Mononuclear cell (primary cell): ENCODE results near the gene RFX1. TPM values are rescaled to one million over a fixed set of nuclear protein-coding genes. Genes with fewer than 3 reads are reported as not detected.
A peak's percentile ranks its signal among the peaks of the same experiment; 100 is the strongest.

Source experiments
- H3K27me3 ChIP-seq: 2 replicates; pipeline ENCODE4 v1.6.0; 2011; ENCODE audit warnings: low read length, control low read depth; ENCODE audit not compliant: insufficient read depth
- H3K4me1 ChIP-seq: 2 replicates; pipeline ENCODE4 v1.5.1; 2011; ENCODE audit warnings: mild to moderate bottlenecking, low read length, control low read depth; ENCODE audit not compliant: insufficient read depth
- H3K4me3 ChIP-seq: 2 replicates; pipeline ENCODE4 v1.5.1; 2011; ENCODE audit warnings: mild to moderate bottlenecking, low read length, moderate library complexity
- H3K9me3 ChIP-seq: 2 replicates; pipeline ENCODE4 v1.5.1; 2011; ENCODE audit warnings: low read depth, mild to moderate bottlenecking, control low read depth, low read length
- total RNA-seq: library from RNA; depleted of rRNA; stranded (reverse); fragments of >200 nt; gene quantifications from one replicate; pipeline ENCODE4 v1.2.3, GENCODE V29; 2012

The RFX1 gene
- total RNA-seq, 1 donor = 2.5 TPM

- Histone ChIP-seq H3K4me3 (no peak overlapping the region), H3K4me1 (peaks cover 18% of the 10 kb centered on the region)
Measured at GRCh38 chr19:13956365-13956744, 49.8 kb downstream of the RFX1 start.

GRCh38 chr19:13955662-13956364, 50.3 kb downstream of the RFX1 start:
- Histone ChIP-seq H3K27me3 (no peaks in the 10 kb centered on the region), H3K9me3 (no peaks in the 10 kb centered on the region), H3K4me1 (peaks cover 18% of the 10 kb centered on the region), H3K4me3 (no peak overlapping the region)

More at GRCh38 chr19:13956365-13956744, 49.8 kb downstream of the RFX1 start:
- Histone ChIP-seq H3K27me3 (no peaks in the 10 kb centered on the region), H3K9me3 (no peaks in the 10 kb centered on the region)

GRCh38 chr19:13954185-13954584, 51.9 kb downstream of the RFX1 start:
- Histone ChIP-seq H3K27me3 (no peaks in the 10 kb centered on the region), H3K4me3 (no peak overlapping the region), H3K4me1 (peaks cover 18% of the 10 kb centered on the region), H3K9me3 (no peaks in the 10 kb centered on the region)

- Histone ChIP-seq H3K27me3 (no peaks in the 10 kb centered on the region), H3K4me3 (peak overlapping the region; percentile 48), H3K4me1 (peaks cover 18% of the 10 kb centered on the region), H3K9me3 (no peaks in the 10 kb centered on the region)
Measured at GRCh38 chr19:13952931-13953531, 53.1 kb downstream of the RFX1 start.

- Histone ChIP-seq H3K9me3 (no peaks in the 10 kb centered on the region), H3K27me3 (no peaks in the 10 kb centered on the region), H3K4me3 (peak within 1 kb of the TSS; percentile 49), H3K4me1 (peaks cover 18% of the 10 kb centered on the region)
Measured at GRCh38 chr19:13952154-13952930, 53.8 kb downstream of the RFX1 start, which contains the start of gene DCAF15. Gene DCAF15, plus strand, starts transcription at chr19:13952509. Its CDS starts 4 bp downstream, at chr19:13952513.

GRCh38 chr19:13951799-13952153, 54.3 kb downstream of the RFX1 start:
- Histone ChIP-seq H3K4me3 (peak overlapping the region; percentile 49), H3K9me3 (no peaks in the 10 kb centered on the region), H3K4me1 (peaks cover 18% of the 10 kb centered on the region), H3K27me3 (no peaks in the 10 kb centered on the region)

- peaks cover 18% of the 10 kb centered on the region for H3K4me1 ChIP-seq
- H3K4me3 ChIP-seq = no peak overlapping the region
- no peaks in the 10 kb centered on the region for H3K9me3 ChIP-seq
- no peaks in the 10 kb centered on the region for H3K27me3 ChIP-seq
Measured at GRCh38 chr19:13951043-13951442, 55.1 kb downstream of the RFX1 start.

- Histone ChIP-seq H3K4me1 (no peaks in the 10 kb centered on the region), H3K9me3 (no peaks in the 10 kb centered on the region), H3K27me3 (no peaks in the 10 kb centered on the region), H3K4me3 (no peak overlapping the region)
Measured at GRCh38 chr19:13946414-13946813, 59.7 kb downstream of the RFX1 start.

- H3K27me3 ChIP-seq = peaks cover 3% of the 10 kb centered on the region
- H3K4me3 ChIP-seq = no peak overlapping the region
- H3K4me1 ChIP-seq = no peaks in the 10 kb centered on the region
- no peaks in the 10 kb centered on the region for H3K9me3 ChIP-seq
Measured at GRCh38 chr19:13942023-13942684, 64.0 kb downstream of the RFX1 start.

GRCh38 chr19:13938301-13939064, 67.6 kb downstream of the RFX1 start, which contains the start of gene PODNL1:
Gene PODNL1, minus strand, starts transcription at chr19:13938417. Its CDS starts 236 bp downstream, at chr19:13938181.
- Histone ChIP-seq H3K27me3 (peaks cover 3% of the 10 kb centered on the region), H3K4me3 (no peak within 1 kb of the TSS), H3K9me3 (no peaks in the 10 kb centered on the region), H3K4me1 (no peaks in the 10 kb centered on the region)

GRCh38 chr19:13937479-13938300, 68.4 kb downstream of the RFX1 start:
- H3K9me3 ChIP-seq = no peaks in the 10 kb centered on the region
- no peaks in the 10 kb centered on the region for H3K4me1 ChIP-seq
- H3K27me3 ChIP-seq = peaks cover 3% of the 10 kb centered on the region
- H3K4me3 ChIP-seq = no peak overlapping the region

GRCh38 chr19:13935765-13936510, 70.2 kb downstream of the RFX1 start:
- Histone ChIP-seq H3K4me3 (no peak overlapping the region), H3K9me3 (no peaks in the 10 kb centered on the region), H3K4me1 (no peaks in the 10 kb centered on the region), H3K27me3 (peaks cover 3% of the 10 kb centered on the region)

- peaks cover 3% of the 10 kb centered on the region for H3K27me3 ChIP-seq
Measured at GRCh38 chr19:13934785-13935109, 71.4 kb downstream of the RFX1 start.

More at GRCh38 chr19:13934785-13935109, 71.4 kb downstream of the RFX1 start:
- H3K4me3 ChIP-seq = no peak overlapping the region
- no peaks in the 10 kb centered on the region for H3K4me1 ChIP-seq
- no peaks in the 10 kb centered on the region for H3K9me3 ChIP-seq
